NCI-H2107 treated with DMSO at 0.1 percent for 48 hours (cell line): ENCODE measurements around the gene ROBO1.
"Not testable (repeated sequence)": the region's sequence is repeated elsewhere in the genome, so short reads cannot be mapped to it uniquely, and the experiment has no call there.

Experiments used
- DNase-seq: peaks from one replicate; lab custom pipeline; 2025; ENCODE audit not compliant: unreplicated experiment; lab: John Stamatoyannopoulos, UW

ROBO1 gene

DNA sequence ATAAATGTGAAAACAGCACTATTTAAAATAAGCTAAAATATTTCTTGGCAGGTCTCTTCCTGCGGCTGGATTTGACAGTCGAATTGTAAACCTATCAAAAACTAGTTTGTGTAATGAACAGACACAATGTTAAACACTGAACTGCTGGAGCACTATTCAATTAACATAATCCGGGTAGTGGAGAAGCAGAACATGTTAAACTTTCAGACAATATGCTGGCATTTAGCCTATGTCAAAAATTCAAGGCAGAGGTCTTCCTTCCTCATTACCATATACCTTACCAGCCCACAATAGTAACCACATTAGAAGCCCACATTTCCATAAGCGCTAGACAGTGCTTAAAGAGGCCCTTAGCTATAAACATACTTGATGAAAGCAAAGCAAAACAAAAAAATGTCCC is 1042.9 kb downstream of the ROBO1 start:
- no peak for DNase-seq

DNA sequence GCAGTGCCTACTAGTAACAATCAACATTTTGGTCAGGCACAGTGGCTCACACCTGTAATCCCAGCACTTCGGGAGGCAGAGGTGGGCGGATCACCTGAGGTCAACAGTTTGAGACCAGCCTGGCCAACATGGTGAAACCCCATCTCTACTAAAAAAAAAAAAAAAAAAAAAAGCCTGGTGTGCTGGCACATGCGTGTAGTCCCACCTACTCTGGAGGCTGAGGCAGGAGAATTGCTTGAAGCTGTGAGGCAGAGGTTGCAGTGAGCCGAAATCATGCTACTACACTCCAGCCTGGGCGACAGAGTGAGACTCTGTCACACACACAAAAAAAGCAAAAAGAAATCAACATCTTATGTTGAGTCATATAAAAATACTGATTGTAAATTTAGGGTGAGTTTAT is 1043.4 kb downstream of the ROBO1 start:
- not testable (repeated sequence) for DNase-seq

DNA sequence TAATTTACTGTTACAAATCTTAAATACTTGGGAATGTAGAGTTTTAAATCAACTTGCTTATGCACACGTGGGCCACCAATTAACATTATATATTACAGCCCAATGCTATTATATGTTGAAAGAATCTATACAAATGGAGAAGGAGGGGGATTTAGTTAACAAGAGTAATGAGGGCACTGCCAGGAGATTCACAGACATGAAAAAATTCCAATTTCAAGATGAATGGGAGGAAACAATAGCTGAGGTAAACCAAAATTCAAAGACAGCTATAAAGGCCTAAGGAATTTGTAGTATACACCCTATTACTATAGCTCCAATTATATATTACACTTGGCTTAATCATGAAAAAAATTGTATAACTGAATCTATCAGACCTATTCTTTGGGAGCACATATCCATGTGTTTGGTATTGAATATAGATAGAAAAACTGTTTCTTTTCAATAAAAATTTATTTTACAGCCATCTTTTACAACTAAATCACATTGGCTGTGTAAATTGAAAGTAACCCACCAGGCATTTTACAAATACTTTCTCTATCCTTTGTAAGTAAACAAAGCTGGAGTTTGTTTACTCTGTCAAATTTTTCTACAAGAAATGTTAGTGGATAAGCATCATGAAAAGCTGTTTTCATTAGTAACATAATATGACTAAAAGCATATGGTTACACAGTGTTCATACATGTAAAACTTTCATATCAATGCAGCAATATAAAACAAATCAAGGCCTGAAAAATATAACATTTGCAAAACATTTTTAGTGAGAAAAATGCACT is 1045.8 kb downstream of the ROBO1 start:
- no peak for DNase-seq

DNA sequence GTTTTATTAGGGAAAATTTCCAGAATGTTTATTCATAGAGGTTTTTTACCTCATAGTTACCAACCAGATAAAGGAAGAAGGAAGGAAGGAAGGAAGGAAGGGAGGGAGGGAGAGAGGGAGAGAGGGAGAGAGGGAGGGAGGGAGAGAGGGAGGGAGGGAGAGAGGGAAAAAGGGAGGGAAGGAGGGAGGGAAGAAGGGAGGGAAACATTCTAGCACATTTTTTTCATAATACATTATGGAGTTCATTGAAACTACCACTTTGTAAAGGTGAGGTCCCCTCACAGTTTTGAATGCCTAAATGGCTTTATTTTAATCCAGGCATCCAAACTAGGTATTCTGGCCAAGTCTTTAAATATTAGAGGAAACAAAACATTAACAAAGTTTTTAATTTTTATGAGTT is 1049.1 kb downstream of the ROBO1 start:
- DNase-seq, result no peak

DNA sequence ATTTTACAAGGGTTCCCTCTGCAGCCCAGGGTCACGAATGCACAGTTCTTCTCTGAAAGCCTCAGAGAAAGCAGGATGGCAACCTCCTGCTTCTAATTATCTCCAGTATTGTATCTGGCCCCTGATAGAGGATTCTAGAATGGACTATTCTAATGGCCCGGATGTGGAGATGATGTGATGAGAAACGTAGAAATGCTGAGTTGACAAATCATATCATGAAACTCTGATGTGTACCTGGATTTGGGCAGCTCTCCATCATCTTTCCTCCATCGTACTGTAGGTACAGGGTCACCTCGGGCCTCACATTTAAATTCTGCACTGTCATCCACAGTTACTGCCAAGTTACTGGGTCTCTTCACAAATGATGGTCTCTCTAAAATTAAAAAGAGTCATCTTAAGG is 1050.8 kb downstream of the ROBO1 start:
- no peak for DNase-seq

DNA sequence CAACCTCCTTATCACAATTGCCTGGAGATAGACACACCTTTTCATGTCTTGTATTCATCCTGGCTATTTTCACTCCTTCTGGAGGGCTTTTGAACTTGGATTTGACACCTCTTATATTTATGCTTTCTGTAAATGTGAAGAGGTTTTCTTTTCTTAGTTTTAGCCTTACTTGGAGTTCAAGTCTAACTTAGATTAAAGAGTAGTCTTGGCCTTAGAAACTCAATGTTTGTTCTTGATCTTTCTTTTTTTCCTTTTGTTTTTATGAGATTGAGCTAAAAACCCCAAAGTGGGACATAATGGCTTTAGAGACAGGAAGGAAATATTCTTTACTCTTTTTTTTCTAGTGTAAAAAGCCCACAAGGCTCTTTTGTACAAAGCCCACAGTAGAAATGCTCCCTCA is 1054.9 kb downstream of the ROBO1 start:
- DNase-seq, result peak; percentile 75

DNA sequence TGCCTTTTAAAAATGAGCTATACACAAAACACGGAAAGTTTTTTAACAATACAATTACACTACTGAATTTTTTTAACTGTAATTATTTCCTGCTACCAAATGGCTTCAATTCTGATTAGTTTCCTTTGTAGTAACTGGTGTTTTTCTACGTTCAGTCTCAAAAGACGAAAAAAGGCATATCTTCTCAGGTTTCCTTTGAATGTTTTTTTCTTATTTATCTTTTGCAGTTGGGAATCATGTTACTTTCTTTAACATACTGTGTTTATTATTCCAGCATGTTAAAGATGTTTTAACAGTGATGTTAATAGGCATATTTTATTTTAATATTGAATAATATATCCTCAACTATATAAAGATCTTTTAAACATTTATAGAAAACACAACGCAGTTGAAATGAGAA is 1055.5 kb downstream of the ROBO1 start:
- DNase-seq, result peak; percentile 62

DNA sequence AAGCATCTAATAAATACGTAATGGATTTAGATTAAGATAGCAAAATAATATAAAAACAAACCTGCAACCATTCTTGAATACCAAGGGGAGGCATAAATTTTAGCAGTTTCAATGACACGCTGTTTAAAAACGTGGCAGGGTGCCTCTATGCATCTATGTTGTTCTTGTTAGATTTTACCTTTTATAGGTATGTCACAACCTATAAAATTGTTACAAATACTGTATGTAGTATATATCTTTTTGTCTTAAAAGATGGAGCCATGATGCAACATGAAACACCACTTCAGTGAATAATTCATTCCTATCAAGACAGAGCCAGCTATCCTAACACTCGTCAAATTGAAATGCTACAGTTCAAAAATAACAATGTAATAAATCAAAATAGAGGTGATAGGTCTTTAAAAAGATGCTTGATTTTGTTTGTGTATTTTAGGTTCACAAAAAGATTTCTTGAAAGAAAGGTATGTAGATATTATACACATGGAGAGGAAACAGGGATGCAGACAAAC is 1059.2 kb downstream of the ROBO1 start:
- DNase-seq, result no peak

DNA sequence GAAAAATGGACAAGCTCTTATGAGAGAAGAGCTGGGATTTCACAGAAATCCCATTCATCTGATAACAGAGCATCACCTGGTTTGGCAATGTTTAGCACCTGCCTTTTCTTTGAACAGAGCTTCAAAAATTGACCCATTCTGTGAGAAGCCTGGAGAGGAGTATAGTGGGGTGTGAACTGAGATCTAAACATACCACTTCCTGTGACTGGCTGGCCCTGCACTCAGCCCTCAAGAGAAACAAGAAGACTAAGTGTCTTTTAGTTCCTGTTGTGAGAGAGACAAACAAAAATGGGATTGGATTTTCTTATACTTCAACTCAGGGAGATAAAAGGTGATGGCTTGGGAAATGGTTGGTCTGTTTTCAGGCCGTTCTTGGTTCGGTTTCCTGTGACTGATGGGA is 1060.2 kb downstream of the ROBO1 start:
- no peak for DNase-seq

DNA sequence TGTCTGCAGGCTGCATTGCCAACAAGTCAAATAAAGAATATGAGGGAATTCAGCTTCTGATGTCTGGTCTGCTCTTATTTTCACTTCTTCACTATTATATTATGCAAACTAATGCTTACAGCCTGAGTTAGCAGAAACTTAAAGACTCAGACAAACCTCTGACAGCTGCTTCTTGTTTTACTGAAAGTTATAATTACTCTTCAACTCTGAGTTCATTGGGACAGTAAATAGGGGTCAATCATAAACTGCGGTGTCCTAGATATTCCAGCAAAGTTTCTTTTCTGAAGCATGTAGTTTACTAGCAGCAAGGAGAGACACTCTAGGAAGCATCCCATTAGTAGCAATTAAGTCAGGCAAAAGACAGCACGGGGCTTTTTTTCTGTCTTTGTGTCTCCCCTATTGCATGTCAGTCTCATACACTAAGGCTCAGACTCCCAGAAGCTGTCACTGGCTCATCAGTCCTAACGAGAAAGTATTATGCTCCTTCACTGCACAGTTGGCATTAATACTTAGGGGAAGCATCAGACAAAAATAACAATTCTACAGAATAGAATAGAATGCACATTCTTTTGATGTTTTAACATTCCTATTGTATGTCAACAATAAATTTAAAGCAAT is 1060.8 kb downstream of the ROBO1 start:
- no peak for DNase-seq

DNA sequence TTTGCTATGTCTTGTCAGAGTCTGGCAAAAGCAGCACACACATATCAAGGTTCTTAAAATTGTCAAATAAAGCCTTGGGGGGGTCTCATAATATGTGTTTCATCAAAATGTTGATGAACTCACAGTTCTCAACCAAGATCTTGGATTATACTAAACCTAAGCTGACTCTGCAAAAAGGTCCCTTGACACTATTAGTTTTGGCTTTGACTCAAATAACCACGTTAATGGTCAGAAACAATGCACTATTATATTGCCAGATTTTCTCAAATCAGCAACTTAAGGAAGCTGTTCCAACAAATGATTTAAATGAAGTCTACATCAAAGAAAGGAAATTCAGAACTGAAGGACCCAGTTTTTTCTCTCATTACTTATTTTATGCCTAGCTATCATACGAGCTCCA is 1063.9 kb downstream of the ROBO1 start:
- no peak for DNase-seq

DNA sequence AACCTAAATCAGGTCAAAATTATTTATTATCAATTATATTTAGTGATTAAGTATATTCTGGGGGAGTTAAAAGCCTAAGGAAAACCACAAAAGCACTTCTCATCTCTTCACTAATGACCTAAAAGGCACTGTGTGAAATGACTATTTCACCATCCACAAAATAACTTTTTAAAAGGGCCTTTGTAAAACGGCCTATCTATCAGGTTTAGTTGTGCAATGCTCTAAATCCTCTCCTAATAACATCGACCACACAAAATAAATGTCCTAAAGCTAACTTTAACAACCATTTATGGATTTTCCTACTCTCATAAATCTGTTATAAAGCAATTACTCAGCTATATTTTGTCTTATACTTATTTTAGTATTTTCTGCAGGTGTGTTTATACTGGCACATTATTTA is 1066.3 kb downstream of the ROBO1 start:
- no peak for DNase-seq

DNA sequence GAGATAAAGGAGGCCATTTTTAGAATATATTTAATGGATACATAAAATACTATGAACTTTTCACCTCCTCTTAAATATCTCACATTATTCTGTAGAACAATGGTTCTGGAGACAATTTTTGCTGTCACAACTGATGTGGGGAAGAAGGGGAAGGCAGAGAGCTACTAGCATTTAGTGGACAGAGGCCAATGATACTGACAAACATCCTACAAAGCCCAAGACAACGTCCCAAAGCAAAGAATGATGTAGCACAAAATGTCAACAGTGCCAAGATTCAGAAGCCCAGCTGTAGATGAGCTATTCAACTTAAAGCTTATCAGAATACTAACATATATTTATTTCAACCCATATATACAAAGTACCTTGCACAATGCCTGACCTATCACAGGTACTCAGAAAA is 1069.4 kb downstream of the ROBO1 start:
- no peak for DNase-seq

DNA sequence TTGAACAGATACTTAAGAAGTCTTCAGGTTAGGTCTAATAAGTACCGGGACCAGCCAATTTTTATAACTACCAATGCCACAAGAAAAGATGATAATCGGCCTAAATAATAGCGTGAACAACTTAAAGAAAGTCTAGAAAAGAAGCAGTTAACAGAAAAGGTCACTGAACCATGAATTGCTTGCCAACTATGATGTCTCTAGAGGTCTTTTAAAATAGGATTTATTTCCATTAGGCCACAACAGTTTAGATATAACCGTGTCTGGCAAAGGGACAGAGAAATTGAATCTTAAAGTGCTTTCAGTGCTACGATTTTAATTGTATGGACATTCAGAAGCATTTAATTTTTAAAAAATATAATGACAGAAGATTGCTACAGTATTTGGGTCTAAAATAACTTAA is 1070.4 kb downstream of the ROBO1 start:
- no peak for DNase-seq

DNA sequence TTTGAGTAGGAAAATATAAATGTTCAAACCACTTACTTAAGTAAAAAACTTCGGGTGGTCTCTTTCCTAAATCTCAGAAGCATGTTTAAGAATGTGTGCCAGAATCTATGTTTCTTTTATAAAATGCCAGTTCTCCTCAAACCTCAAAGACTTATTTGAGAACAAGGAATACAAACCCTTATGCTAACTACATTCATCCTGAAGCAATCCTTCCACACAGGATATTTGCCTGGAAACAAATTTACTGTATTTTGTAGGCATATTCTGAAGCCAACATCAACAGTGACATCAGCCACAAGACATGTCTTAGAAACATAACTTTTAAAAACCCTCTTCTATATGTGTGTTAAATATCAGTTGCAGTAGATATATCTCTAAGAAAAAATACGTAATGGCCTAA is 1077.0 kb downstream of the ROBO1 start:
- no peak for DNase-seq

DNA sequence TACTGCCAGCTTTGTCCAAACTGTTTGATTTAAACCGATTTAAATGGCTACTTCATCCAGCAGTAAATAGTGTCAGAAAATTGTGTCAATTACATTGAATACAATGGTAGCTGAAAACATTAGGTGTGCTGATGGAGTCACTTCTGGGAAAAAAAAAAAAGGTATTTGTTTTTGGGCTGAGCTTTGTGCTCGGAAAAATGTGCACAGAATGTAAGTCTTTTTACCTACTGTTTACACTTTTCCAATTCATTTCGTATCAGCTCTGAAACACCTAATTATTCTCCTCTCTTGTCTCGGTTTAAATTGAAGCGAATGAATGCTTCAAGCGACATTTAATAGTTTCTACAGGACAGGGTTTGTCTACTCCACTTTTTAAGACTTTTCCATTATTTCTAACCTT is 1078.4 kb downstream of the ROBO1 start:
- DNase-seq, result no peak

DNA sequence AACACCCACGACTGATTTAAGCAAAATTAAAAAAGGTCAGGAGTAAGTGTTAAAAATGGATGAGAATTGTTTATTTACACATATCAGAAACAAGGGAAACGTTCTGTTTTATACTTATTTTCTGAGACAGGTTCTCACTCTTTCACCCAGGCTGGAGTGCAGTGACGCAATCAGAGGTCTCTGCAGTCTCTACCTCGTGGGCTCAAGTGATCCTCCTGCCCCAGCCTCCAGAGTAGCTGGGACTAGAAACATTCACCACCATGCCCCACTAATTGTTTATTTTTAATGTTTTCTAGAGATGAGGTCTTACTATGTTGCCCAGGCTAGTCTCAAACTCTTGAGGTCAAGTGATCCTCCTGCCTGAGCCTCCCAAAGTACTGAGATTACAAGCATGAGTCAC is 1080.3 kb downstream of the ROBO1 start:
- no peak for DNase-seq

DNA sequence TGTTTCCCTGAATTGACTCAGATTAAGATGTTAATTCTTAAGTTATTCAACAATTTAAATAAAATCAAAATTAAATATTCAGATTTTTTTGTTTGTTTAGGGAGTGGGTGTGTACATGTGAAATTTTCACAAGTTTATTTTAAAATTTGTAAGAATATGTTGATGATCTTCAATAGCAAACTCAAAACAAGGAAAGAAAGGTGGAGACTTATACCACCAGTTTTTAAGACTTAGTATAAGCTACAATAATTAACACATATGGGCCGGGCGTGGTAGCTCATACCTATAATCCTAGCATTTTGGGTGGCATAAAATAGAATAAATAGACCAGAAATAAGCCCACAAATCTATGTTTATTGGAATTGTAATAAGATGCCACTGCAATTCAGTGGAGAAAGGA is 1084.5 kb downstream of the ROBO1 start:
- no peak for DNase-seq

DNA sequence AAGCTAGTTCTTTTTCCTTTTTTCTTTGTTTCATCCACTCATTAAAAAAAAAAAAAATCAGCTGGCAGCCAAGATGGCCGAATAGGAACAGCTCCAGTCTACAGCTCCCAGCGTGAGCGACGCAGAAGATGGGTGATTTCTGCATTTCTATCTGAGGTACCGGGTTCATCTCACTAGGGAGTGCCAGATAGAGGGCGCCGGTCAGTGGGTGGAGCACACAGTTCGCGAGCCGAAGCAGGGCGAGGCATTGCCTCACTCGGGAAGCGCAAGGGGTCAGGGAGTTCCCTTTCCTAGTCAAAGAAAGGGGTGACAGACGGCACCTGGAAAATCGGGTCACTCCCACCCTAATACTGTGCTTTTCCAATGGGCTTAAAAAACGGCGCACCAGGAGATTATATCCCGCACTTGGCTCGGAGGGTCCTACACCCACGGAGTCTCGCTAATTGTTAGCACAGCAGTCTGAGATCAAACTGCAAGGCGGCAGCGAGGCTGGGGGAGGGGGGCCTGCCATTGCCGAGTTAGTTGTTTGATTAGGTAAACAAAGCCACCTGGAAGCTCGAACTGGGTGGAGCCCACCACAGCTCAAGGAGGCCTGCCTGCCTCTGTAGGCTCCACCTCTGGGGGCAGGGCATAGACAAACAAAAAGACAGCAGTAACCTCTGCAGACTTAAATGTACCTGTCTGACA is 1092.5 kb downstream of the ROBO1 start:
- DNase-seq, result not testable (repeated sequence)

DNA sequence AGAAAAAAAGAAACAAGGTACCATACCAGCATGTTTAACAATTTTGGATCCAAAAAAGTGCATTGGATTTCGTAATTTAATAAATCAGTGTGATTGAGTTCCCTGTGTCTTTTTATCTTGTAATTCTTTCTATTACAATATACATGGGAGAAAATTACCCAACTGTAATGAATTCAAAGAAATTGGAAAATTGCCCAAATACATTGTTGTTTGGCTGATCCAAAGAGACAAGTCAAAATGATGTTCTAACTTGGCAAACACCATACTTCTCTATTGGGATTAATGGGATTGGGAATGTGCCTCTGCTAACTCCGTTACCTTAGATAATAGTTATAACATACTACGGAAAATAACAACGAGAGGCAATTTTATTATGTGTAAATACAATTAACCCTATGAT is 1097.1 kb downstream of the ROBO1 start:
- no peak for DNase-seq

DNA sequence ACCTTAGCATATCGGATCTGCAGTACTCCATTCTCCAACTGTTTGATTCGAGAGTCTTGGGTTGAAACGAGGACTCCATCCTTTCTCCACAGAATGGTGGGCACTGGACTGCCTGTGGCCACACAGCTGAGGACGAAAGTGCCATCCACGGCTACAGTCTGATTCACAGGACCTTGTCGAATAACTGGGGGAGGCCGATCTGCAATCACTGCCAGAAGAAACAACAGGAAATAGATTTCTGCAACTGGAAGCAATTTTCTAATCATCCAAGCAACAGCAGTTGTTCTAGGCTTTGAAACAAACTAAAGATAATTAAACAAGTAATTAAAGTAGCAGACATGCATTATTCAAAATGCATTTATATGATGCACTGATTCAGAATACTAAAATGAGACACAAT is 1097.7 kb downstream of the ROBO1 start:
- no peak for DNase-seq

DNA sequence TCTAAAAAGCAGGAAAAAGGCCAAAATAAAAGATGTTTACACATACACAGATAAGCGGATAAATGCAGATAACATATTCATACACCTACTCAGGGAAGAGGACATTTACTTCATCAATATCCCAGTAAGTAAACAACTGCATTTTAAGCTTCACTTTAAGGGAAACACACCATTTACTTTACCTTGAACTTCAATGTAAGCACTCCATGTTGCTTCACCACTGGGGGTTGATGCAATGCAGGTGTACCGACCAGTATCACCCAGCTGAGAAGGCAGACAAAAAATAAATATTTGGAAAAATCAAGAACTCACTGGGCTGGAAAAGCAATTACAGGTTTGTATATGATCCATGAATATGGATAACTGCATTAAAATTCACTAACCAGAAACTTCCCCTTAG is 1099.5 kb downstream of the ROBO1 start:
- DNase-seq, result no peak
